Measurements from ENCODE around the gene DCLRE1B. TPM values are rescaled to one million over a fixed set of nuclear protein-coding genes. Genes with fewer than 3 reads are reported as not detected.

Gene DCLRE1B
- total and polyA plus RNA-seq, 9 of the 15 experiments (the other 6 are each of a cell fraction or from before 2014, with no cell fraction given), result 10.6 to 28.8 (median 17.2) TPM

- TF ChIP-seq BACH1 (tag; IDR thresholded peaks at IDR 0.05), result no peak
- TF ChIP-seq ZKSCAN3 (CRISPR knock-in tag; IDR thresholded peaks at IDR 0.05), result no peak
- TF ChIP-seq TCF15 (CRISPR knock-in tag; IDR thresholded peaks at IDR 0.05), result no peak
- no peak for TF ChIP-seq PREB (CRISPR knock-in tag; IDR thresholded peaks at IDR 0.05)
- TF ChIP-seq ZC3H8 (IDR thresholded peaks at IDR 0.05), result no peak
- no peak for TF ChIP-seq TGIF2 (CRISPR knock-in tag; IDR thresholded peaks at IDR 0.05)
- 0 out of 2 replicates have a peak, but pooled peaks have one; percentile 3 for TF ChIP-seq ZNF24 (IDR thresholded peaks at IDR 0.05)
- no peak for TF ChIP-seq ZNF3 (CRISPR knock-in tag; IDR thresholded peaks at IDR 0.05)
- no peak for TF ChIP-seq SREBF1 (IDR thresholded peaks at IDR 0.05; ENCODE audit: borderline replicate concordance, low read depth, low read length)
- TF ChIP-seq SAFB2 (IDR thresholded peaks at IDR 0.05; ENCODE audit: borderline replicate concordance, low read depth, low read length, severe bottlenecking), result no peak
- no peak for TF ChIP-seq ZNF589 (CRISPR knock-in tag; IDR thresholded peaks at IDR 0.05; ENCODE audit: low read depth)
- 0 out of 2 replicates have a peak, but pooled peaks have one; percentile 52 for TF ChIP-seq FOXO4 (CRISPR knock-in tag; IDR thresholded peaks at IDR 0.05)
- peak; percentile 67 for TF ChIP-seq CEBPB (tag; IDR thresholded peaks at IDR 0.05)
- no peak for TF ChIP-seq MYBL2 (IDR thresholded peaks at IDR 0.05; ENCODE audit: low read depth)
- no peak for TF ChIP-seq MYBL2 (CRISPR knock-in tag; IDR thresholded peaks at IDR 0.05; ENCODE audit: borderline replicate concordance)
- no peak for TF ChIP-seq IFI16 (CRISPR knock-in tag; IDR thresholded peaks at IDR 0.05)
- 0 out of 2 replicates have a peak, but pooled peaks have one; percentile 12 for TF ChIP-seq HEY1 (CRISPR knock-in tag; IDR thresholded peaks at IDR 0.05; ENCODE audit: borderline replicate concordance)
- no peak for TF ChIP-seq ZNF184 (CRISPR knock-in tag; IDR thresholded peaks at IDR 0.05)
- TF ChIP-seq E2F5 (CRISPR knock-in tag; IDR thresholded peaks at IDR 0.05), result no peak
- no peak for TF ChIP-seq ZNF79 (CRISPR knock-in tag; IDR thresholded peaks at IDR 0.05; ENCODE audit: low read depth)
- no peak for TF ChIP-seq NFYB (IDR thresholded peaks at IDR 0.05; ENCODE audit: extremely low read depth, insufficient read length)
- TF ChIP-seq ILF3 (IDR thresholded peaks at IDR 0.05; ENCODE audit: borderline replicate concordance), result no peak
- no peak for TF ChIP-seq SLC30A9 (CRISPR knock-in tag; IDR thresholded peaks at IDR 0.05)
Observed at GRCh38 chr1:113928941-113929749, 24.0 kb downstream of the DCLRE1B start, which contains the start of gene HIPK1 (continued).

All from K562 (cell line).